Lung (tissue), 12 donors: ENCODE measurements around the gene CDC16. TPM values are rescaled to one million over a fixed set of nuclear protein-coding genes. Genes with fewer than 3 reads are reported as not detected.

Experiments
- ATAC-seq: fragments of 200-7000 bp; cut with Tn5 transposase; one replicate; pipeline ENCODE4 v1.9.1; 2020; ENCODE audit warnings: moderate number of reproducible peaks; ENCODE audit not compliant: insufficient read depth, low FRiP score
- DNase-seq, 3 donors: peaks; one replicate each; pipeline ENCODE4 v3.0.0-alpha.2; 2013 to 2017
- H3K27ac ChIP-seq, 2 donors: one replicate each; pipeline ENCODE4 v1.5.1; 2013; ENCODE audit warnings: mild to moderate bottlenecking in 2 of 2, moderate library complexity in 2 of 2, control low read depth in 1 of 2, inconsistent platforms in 1 of 2, low read depth in 1 of 2, low read length in 1 of 2
- H3K27me3 ChIP-seq, 3 donors: one replicate each; pipeline ENCODE4 v1.5.1; 2013; ENCODE audit warnings: low read length in 2 of 3; ENCODE audit not compliant: control insufficient read depth in 3 of 3, insufficient read depth in 3 of 3
- H3K36me3 ChIP-seq, 4 donors: one replicate each; pipeline ENCODE4 v1.5.1; 2013; ENCODE audit warnings: low read length in 4 of 4, mild to moderate bottlenecking in 1 of 4, moderate library complexity in 1 of 4; ENCODE audit not compliant: control insufficient read depth in 4 of 4, insufficient read depth in 4 of 4
- H3K4me1 ChIP-seq, 5 donors: one replicate each; pipeline ENCODE4 v1.5.1; 2013; ENCODE audit warnings: low read length in 5 of 5, mild to moderate bottlenecking in 2 of 5, moderate library complexity in 1 of 5; ENCODE audit not compliant: control insufficient read depth in 5 of 5, insufficient read depth in 5 of 5
- H3K4me3 ChIP-seq: one replicate; pipeline ENCODE4 v1.5.1; 2013; ENCODE audit warnings: mild to moderate bottlenecking, control low read depth, moderate library complexity
- H3K9ac ChIP-seq, 2 donors: one replicate each; pipeline ENCODE4 v1.5.1; 2013; ENCODE audit warnings: low read length in 2 of 2, control low read depth in 1 of 2; ENCODE audit not compliant: insufficient read depth in 1 of 2
- H3K9me3 ChIP-seq, 4 donors: one replicate each; pipeline ENCODE4 v1.5.1; 2013; ENCODE audit warnings: low read length in 3 of 4, mild to moderate bottlenecking in 1 of 4, moderate library complexity in 1 of 4; ENCODE audit not compliant: control insufficient read depth in 4 of 4, insufficient read depth in 3 of 4
- WGBS, 2 donors: extraction: QIAGEN DNeasy Blood & Tissue Kit; methylation state at CpG; one replicate each; pipeline ENCODE4 v1.1.7; 2013; 5-methylcytosine and 5-hydroxymethylcytosine counted together
- polyA plus RNA-seq, 2 donors: library from polyadenylated mRNA; stranded (reverse); fragments of 200-250 nt; gene quantifications; one replicate each; pipeline ENCODE4 v1.2.1, GENCODE V29; 2013
- total RNA-seq, 2 donors: library from RNA; depleted of rRNA in 1 of 2; stranded (reverse); fragments of >200 nt in 1 of 2; gene quantifications; one replicate each; pipeline ENCODE4 v1.2.1, GENCODE V29; 2014 to 2021
- TF ChIP-seq, protein P1 (sequence below): IDR thresholded peaks from 2 replicates; pipeline ENCODE4 v1.5.1; 2012; ENCODE audit warnings: mild to moderate bottlenecking; ENCODE audit errors: control extremely low read depth, extremely low read depth
- donor health status: control.
- donor health status: control.
- donor health status: Bipolar disorder and iron deficiency.
- donor health status: healthy.
- donor health status: DM: yes; HTN: yes; CAD: no.

The CDC16 gene
- total and polyA plus RNA-seq, 4 donors: 34.3 to 123 (median 59.0) TPM

DNA sequence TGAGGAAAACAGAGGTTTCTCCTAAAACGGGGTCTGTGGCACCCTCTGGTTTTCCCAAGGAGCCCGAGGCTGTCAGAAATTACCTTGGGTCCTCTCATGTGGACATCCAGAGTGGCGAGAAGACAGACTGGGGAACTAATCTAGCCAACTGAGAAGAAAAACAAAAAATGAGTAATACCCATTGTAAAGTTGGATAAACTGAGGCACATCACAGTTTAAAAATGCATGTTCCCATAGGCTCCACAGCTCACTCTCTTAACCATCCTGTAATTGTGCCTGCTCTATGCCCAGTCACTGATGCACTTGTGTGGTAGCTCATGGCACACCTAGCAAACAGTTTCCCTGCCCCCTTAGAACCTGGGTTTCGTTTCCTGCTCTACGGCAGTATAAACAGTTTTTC lies 31.5 kb downstream of the CDC16 start:
- peaks cover 40 to 59% (median 49%) of the 10 kb centered on the region in 4 donors for H3K36me3 ChIP-seq

DNA sequence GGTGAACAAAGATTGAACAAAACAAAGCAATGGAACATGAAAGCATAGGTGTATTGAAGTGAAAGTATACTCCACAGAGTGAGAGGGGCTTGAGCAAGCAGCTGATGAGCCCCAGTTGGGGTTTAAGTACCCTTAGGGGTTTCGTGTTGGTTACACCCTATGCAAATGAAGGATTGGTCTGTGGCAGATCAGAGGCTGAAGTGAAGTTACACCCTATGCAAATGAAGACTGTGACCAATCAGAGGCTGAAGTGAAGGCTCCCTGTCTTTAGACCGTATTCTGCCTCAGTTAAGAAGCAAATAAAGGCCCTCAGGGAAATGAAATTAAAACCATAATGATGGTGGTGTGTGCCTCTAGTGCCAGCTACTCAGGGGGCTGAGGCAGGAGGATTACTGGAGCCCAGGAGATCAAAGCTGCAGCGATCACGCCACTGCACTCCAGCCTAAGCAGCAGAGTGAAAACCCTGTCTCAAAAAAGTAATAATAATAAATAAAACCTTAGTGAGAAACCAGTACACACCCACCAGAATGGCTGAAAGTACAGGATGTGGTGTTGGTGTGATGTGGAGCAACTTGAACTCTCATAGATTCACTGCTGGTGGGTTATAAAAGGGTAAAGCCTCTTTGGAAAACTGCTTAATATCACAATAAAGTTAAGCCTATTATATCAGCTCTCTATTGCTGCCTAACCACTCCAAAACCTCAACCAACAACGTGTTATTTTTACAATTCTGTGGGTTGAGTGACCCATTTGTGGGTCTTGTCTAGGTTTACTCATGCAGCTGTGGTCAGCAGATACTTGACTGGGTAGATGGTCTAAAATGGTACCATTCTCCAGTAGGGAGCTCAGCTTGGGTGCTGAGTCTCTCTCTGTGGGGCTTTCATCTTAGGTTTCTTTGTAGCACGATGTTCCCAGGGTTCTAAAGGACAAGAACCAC lies 33.9 kb downstream of the CDC16 start:
- TF ChIP-seq, protein P1, sequence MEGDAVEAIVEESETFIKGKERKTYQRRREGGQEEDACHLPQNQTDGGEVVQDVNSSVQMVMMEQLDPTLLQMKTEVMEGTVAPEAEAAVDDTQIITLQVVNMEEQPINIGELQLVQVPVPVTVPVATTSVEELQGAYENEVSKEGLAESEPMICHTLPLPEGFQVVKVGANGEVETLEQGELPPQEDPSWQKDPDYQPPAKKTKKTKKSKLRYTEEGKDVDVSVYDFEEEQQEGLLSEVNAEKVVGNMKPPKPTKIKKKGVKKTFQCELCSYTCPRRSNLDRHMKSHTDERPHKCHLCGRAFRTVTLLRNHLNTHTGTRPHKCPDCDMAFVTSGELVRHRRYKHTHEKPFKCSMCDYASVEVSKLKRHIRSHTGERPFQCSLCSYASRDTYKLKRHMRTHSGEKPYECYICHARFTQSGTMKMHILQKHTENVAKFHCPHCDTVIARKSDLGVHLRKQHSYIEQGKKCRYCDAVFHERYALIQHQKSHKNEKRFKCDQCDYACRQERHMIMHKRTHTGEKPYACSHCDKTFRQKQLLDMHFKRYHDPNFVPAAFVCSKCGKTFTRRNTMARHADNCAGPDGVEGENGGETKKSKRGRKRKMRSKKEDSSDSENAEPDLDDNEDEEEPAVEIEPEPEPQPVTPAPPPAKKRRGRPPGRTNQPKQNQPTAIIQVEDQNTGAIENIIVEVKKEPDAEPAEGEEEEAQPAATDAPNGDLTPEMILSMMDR: no peak
- DNase-seq (no peak), ATAC-seq (no peak)
- Histone ChIP-seq H3K9ac (no peak overlapping the region), H3K36me3 (peaks cover 35 to 58% (median 47%) of the 10 kb centered on the region in 4 donors), H3K4me1 (no peaks in the 10 kb centered on the region), H3K4me3 (no peak overlapping the region), H3K9me3 (peaks cover 0 to 3% (median 0%) of the 10 kb centered on the region in 4 donors), H3K27ac (no peak overlapping the region), H3K27me3 (no peaks in the 10 kb centered on the region)
- 88 to 98% methylated on average over 6 of the region's 6 CpGs for WGBS, 2 donors

More for the DNA sequence above, 31.5 kb downstream of the CDC16 start:
- H3K9ac ChIP-seq: no peak overlapping the region
- H3K4me1 ChIP-seq: no peaks in the 10 kb centered on the region
- DNase-seq (no peak), ATAC-seq (no peak)
- H3K27ac ChIP-seq: no peak overlapping the region
- H3K9me3 ChIP-seq: peaks cover 0 to 3% (median 0%) of the 10 kb centered on the region in 4 donors
- no peaks in the 10 kb centered on the region for H3K27me3 ChIP-seq
- no peak overlapping the region for H3K4me3 ChIP-seq
- 96 to 97% methylated on average over 5 of the region's 5 CpGs for WGBS, 2 donors
- TF ChIP-seq, protein P1: no peak

DNA sequence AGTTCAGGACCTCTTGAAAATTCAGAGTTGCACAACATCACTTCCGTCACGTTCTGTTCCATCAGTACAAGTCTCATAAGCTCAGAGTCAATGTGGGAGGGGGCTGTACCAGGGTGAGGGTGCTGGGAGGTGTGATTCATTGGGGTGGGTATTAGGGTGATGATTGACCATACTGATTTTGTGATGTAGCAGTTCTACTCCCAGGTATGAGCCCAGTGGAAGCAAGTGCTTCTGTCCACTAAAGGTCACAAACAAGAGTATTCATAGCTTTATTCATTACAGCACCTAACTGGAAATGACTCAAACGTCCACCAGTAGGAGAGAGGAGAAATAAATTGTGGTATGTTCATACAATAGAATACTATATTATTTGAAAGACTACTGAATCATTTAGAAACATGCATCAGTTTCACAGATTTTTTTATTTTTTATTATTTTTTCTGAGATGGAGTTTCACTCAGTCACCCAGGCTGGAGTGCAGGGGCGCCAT lies 34.6 kb downstream of the CDC16 start:
- H3K9ac ChIP-seq: no peak overlapping the region
- ATAC-seq (no peak), DNase-seq (no peak)
- no peaks in the 10 kb centered on the region for H3K4me1 ChIP-seq
- no peak overlapping the region for H3K27ac ChIP-seq
- WGBS, 2 donors: 83 to 84% methylated on average over 4 of the region's 4 CpGs
- TF ChIP-seq, protein P1: no peak
- no peaks in the 10 kb centered on the region for H3K27me3 ChIP-seq
- H3K4me3 ChIP-seq: no peak overlapping the region
- peaks cover 0 to 3% (median 0%) of the 10 kb centered on the region in 4 donors for H3K9me3 ChIP-seq
- peaks cover 31 to 56% (median 48%) of the 10 kb centered on the region in 4 donors for H3K36me3 ChIP-seq
